Glutamatergic neuron (in vitro differentiated cells): ENCODE data around the gene MCM8. TPM values are rescaled to one million over a fixed set of nuclear protein-coding genes. Genes with fewer than 3 reads are reported as not detected.

ENCODE experiments used
- DNase-seq: peaks from one replicate; pipeline ENCODE4 v3.0.0; 2022
- H3K27ac Mint-ChIP-seq: one replicate; pipeline ENCODE4 v1.8.0; 2020; ENCODE audit warnings: mild to moderate bottlenecking, mixed read lengths, inconsistent platforms; ENCODE audit not compliant: unreplicated experiment
- H3K27me3 Mint-ChIP-seq: one replicate; pipeline ENCODE4 v1.8.0; 2020; ENCODE audit warnings: mild to moderate bottlenecking, moderate library complexity, mixed read lengths, inconsistent platforms; ENCODE audit not compliant: unreplicated experiment
- H3K36me3 Mint-ChIP-seq: one replicate; pipeline ENCODE4 v1.8.0; 2020; ENCODE audit warnings: mild to moderate bottlenecking, mixed read lengths, inconsistent platforms; ENCODE audit not compliant: unreplicated experiment
- H3K4me1 Mint-ChIP-seq: one replicate; pipeline ENCODE4 v1.8.0; 2020; ENCODE audit warnings: mild to moderate bottlenecking, low read depth, mixed read lengths, inconsistent platforms; ENCODE audit not compliant: unreplicated experiment
- H3K4me3 Mint-ChIP-seq: one replicate; pipeline ENCODE4 v1.8.0; 2020; ENCODE audit warnings: mild to moderate bottlenecking, mixed read lengths, inconsistent platforms; ENCODE audit not compliant: unreplicated experiment
- H3K9me3 Mint-ChIP-seq: one replicate; pipeline ENCODE4 v1.8.0; 2020; ENCODE audit warnings: mild to moderate bottlenecking, moderate library complexity, mixed read lengths, inconsistent platforms; ENCODE audit not compliant: unreplicated experiment
- total RNA-seq: library from RNA; stranded (reverse); fragmentation: NEBNext Ultra II Directional; extraction: Animal tissue kit (Norgen Biotek cat#: 25700); gene quantifications from one replicate; pipeline ENCODE4 v1.2.1, GENCODE V29; 2021; ENCODE audit not compliant: unreplicated experiment
- TF ChIP-seq, protein P1 (sequence below): fragments of 200-600 bp; sonication (generic); IDR thresholded peaks from one replicate; pipeline ENCODE4 v1.5.0; 2021; ENCODE audit not compliant: partially characterized antibody, unreplicated experiment

Gene MCM8
- total RNA-seq, 1 donor from 2014 or later, result 10.1 TPM

DNA sequence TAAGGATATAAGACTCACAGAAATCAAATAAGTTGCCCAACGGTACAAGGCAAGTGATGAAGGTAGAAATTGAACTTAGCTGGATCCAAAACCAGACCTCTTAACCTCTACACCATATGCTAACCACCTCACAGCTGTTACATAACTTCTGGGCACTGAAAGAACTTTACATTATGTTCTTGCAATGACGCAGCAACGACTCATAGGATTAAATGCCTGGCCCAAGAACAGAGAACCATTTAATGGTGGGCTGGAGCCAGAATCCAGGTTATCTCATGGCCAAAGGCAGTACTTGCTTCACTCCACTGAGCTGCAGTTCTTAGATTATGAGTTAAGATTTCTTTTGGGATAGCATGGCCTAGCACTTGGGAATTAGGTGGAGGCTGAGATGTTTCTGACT lies 4.5 kb upstream of the MCM8 start:
- DNase-seq, result no peak
- no peak overlapping the region for H3K27ac Mint-ChIP-seq
- H3K4me1 Mint-ChIP-seq, result peaks cover 3% of the 10 kb centered on the region
- peaks cover 5% of the 10 kb centered on the region for H3K27me3 Mint-ChIP-seq
- peaks cover 4% of the 10 kb centered on the region for H3K9me3 Mint-ChIP-seq
- peaks cover 7% of the 10 kb centered on the region for H3K36me3 Mint-ChIP-seq
- TF ChIP-seq, protein P1, sequence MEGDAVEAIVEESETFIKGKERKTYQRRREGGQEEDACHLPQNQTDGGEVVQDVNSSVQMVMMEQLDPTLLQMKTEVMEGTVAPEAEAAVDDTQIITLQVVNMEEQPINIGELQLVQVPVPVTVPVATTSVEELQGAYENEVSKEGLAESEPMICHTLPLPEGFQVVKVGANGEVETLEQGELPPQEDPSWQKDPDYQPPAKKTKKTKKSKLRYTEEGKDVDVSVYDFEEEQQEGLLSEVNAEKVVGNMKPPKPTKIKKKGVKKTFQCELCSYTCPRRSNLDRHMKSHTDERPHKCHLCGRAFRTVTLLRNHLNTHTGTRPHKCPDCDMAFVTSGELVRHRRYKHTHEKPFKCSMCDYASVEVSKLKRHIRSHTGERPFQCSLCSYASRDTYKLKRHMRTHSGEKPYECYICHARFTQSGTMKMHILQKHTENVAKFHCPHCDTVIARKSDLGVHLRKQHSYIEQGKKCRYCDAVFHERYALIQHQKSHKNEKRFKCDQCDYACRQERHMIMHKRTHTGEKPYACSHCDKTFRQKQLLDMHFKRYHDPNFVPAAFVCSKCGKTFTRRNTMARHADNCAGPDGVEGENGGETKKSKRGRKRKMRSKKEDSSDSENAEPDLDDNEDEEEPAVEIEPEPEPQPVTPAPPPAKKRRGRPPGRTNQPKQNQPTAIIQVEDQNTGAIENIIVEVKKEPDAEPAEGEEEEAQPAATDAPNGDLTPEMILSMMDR, result no peak
- H3K4me3 Mint-ChIP-seq, result no peak overlapping the region

DNA sequence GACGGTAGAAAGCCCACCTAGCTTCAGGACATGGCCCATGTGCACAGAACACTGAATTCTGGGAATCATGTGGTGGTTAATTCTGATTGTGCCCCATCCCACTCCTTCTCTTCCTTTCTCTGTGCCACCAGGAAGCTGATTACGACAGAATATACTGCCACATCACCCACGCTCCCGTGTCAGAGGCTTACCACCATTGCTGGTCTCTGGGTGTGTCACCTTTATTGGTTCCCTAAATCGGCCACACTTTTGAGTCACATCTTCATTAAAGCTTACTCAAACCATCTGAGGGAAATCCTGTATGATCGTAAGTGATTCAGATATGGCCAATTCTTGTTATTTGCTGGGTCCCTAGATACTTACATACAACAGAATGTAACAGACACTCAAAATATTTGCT lies 3.2 kb upstream of the MCM8 start:
- H3K4me1 Mint-ChIP-seq, result peaks cover 5% of the 10 kb centered on the region
- TF ChIP-seq, protein P1, result no peak
- peaks cover 5% of the 10 kb centered on the region for H3K27me3 Mint-ChIP-seq
- H3K27ac Mint-ChIP-seq, result no peak overlapping the region
- peaks cover under 1% of the 10 kb centered on the region for H3K36me3 Mint-ChIP-seq
- peaks cover 4% of the 10 kb centered on the region for H3K9me3 Mint-ChIP-seq
- DNase-seq, result no peak
- no peak overlapping the region for H3K4me3 Mint-ChIP-seq

DNA sequence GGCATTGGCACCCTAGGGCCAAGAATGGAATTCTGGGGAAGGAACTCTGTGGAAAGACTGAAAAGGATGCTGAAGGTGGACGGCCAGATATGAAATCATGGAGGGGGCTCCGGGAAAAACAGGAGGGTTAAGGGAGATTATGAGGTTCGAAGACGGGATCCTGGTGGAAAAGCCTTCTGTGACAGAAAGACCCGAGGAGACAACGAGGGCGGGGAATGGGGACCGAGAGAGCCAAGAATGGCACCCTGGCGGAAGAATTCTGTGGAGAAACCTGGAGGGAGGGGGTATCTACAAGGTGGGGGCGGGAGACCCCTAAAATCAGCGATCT lies 545 bp upstream of the MCM8 start:
- TF ChIP-seq, protein P1, result no peak
- peak overlapping the region; percentile 84 for H3K27ac Mint-ChIP-seq
- H3K36me3 Mint-ChIP-seq, result no peaks in the 10 kb centered on the region
- peaks cover 5% of the 10 kb centered on the region for H3K27me3 Mint-ChIP-seq
- H3K9me3 Mint-ChIP-seq, result peaks cover 4% of the 10 kb centered on the region
- peaks cover 5% of the 10 kb centered on the region for H3K4me1 Mint-ChIP-seq
- H3K4me3 Mint-ChIP-seq, result peak overlapping the region; percentile 99
- DNase-seq, result no peak

DNA sequence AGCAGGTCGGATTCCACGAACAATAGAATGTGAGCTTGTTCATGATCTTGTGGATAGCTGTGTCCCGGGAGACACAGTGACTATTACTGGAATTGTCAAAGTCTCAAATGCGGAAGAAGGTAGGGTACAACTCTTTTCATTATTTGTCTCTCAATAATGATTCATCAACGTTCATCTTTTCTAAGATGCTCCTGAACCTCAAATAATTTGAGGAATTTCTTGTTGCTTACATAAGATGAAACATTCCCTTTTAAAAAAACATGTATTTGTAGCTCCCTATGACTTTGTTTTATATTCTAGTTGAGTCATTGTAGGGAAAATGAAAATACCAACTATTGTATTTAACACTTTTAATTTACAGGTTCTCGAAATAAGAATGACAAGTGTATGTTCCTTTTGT lies 17.0 kb downstream of the MCM8 start:
- DNase-seq, result no peak
- no peaks in the 10 kb centered on the region for H3K4me1 Mint-ChIP-seq
- no peak overlapping the region for H3K27ac Mint-ChIP-seq
- no peak overlapping the region for H3K4me3 Mint-ChIP-seq
- no peaks in the 10 kb centered on the region for H3K36me3 Mint-ChIP-seq
- TF ChIP-seq, protein P1, result no peak
- H3K27me3 Mint-ChIP-seq, result no peaks in the 10 kb centered on the region
- H3K9me3 Mint-ChIP-seq, result no peaks in the 10 kb centered on the region

DNA sequence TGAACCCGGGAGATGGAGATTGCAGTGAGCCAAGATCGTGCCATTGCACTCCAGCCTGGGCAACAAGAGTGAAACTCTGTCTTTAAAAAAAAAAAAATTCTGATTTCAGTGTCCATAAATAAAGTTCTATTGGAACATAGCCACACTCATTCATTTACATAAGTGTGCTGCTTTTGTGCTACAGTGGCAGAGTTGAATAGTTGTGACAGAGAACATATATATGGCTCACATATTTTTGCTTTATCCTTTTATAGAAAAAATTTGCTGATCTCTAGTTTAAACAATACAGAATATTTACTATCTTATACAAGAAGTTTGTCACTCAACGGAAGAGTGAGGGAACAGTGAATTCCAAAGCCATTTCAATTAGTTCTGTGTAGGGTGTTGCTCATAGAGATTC lies 18.0 kb downstream of the MCM8 start:
- no peak overlapping the region for H3K27ac Mint-ChIP-seq
- H3K4me1 Mint-ChIP-seq, result no peaks in the 10 kb centered on the region
- H3K27me3 Mint-ChIP-seq, result no peaks in the 10 kb centered on the region
- no peak overlapping the region for H3K4me3 Mint-ChIP-seq
- TF ChIP-seq, protein P1, result no peak
- no peaks in the 10 kb centered on the region for H3K9me3 Mint-ChIP-seq
- H3K36me3 Mint-ChIP-seq, result no peaks in the 10 kb centered on the region
- no peak for DNase-seq
